RCC 7860 (cell line): ENCODE data around the gene USP3.
"Not testable (repeated sequence)": the region's sequence is repeated elsewhere in the genome, so short reads cannot be mapped to it uniquely, and the experiment has no call there.

Experiments used
- DNase-seq: peaks from one replicate; pipeline ENCODE4 v3.0.0-alpha.2; 2015; ENCODE audit warnings: low spot score
- FAIRE-seq: peaks from 2 replicates; lab custom pipeline; 2012; peaks lifted over from hg19 to GRCh38; lab: Jason Lieb, UNC

USP3 gene

GRCh38 chr15:63476229-63476632 lies 28.2 kb upstream of the USP3 start:
- FAIRE-seq (peak; percentile 90), DNase-seq (peak; percentile 97)

- no peak for DNase-seq
- FAIRE-seq: no peak
Observed at GRCh38 chr15:63478243-63478642, 26.1 kb upstream of the USP3 start.

GRCh38 chr15:63480441-63480821 lies 24.0 kb upstream of the USP3 start:
- FAIRE-seq: no peak
- no peak for DNase-seq

GRCh38 chr15:63481105-63481810 lies 23.1 kb upstream of the USP3 start:
- peak; percentile 85 for FAIRE-seq
- DNase-seq: peak; percentile 93

- no peak for FAIRE-seq
- DNase-seq: no peak
Observed at GRCh38 chr15:63482874-63483323, 21.5 kb upstream of the USP3 start.

- no peak for FAIRE-seq
- no peak for DNase-seq
Observed at GRCh38 chr15:63483521-63484371, 20.6 kb upstream of the USP3 start.

- FAIRE-seq (no peak), DNase-seq (no peak)
Observed at GRCh38 chr15:63484433-63485186, 19.8 kb upstream of the USP3 start.

- DNase-seq: no peak
- FAIRE-seq: no peak
Observed at GRCh38 chr15:63487076-63487757, 17.2 kb upstream of the USP3 start.

- not testable (repeated sequence) for DNase-seq, FAIRE-seq
Observed at GRCh38 chr15:63487758-63488397, 16.5 kb upstream of the USP3 start.

- no peak for DNase-seq
- no peak for FAIRE-seq
Observed at GRCh38 chr15:63488398-63488960, 15.9 kb upstream of the USP3 start.

- no peak for DNase-seq
- no peak for FAIRE-seq
Observed at GRCh38 chr15:63489352-63489751, 15.0 kb upstream of the USP3 start.

GRCh38 chr15:63490345-63491034 lies 13.9 kb upstream of the USP3 start:
- no peak for DNase-seq
- FAIRE-seq: no peak

GRCh38 chr15:63491116-63491827 lies 13.1 kb upstream of the USP3 start:
- DNase-seq (no peak), FAIRE-seq (no peak)

- FAIRE-seq (no peak), DNase-seq (no peak)
Observed at GRCh38 chr15:63491979-63492378, 12.4 kb upstream of the USP3 start.

GRCh38 chr15:63492541-63493077 lies 11.8 kb upstream of the USP3 start:
- no peak for DNase-seq

GRCh38 chr15:63493436-63493835 lies 11.0 kb upstream of the USP3 start:
- DNase-seq (no peak), FAIRE-seq (no peak)

More at GRCh38 chr15:63492541-63493077, 11.8 kb upstream of the USP3 start:
- FAIRE-seq: no peak

- no peak for FAIRE-seq
Observed at GRCh38 chr15:63494408-63494807, 10.0 kb upstream of the USP3 start.

GRCh38 chr15:63495343-63495742 lies 9.1 kb upstream of the USP3 start:
- no peak for FAIRE-seq
- DNase-seq: no peak

More at GRCh38 chr15:63494408-63494807, 10.0 kb upstream of the USP3 start:
- no peak for DNase-seq
